ENCODE data around the gene DNAH7. TPM values are rescaled to one million over a fixed set of nuclear protein-coding genes. Genes with fewer than 3 reads are reported as not detected.

The DNAH7 gene
- total and polyA plus RNA-seq, 12 donors: 0.36 to 3.6 (median 1.4) TPM

DNA sequence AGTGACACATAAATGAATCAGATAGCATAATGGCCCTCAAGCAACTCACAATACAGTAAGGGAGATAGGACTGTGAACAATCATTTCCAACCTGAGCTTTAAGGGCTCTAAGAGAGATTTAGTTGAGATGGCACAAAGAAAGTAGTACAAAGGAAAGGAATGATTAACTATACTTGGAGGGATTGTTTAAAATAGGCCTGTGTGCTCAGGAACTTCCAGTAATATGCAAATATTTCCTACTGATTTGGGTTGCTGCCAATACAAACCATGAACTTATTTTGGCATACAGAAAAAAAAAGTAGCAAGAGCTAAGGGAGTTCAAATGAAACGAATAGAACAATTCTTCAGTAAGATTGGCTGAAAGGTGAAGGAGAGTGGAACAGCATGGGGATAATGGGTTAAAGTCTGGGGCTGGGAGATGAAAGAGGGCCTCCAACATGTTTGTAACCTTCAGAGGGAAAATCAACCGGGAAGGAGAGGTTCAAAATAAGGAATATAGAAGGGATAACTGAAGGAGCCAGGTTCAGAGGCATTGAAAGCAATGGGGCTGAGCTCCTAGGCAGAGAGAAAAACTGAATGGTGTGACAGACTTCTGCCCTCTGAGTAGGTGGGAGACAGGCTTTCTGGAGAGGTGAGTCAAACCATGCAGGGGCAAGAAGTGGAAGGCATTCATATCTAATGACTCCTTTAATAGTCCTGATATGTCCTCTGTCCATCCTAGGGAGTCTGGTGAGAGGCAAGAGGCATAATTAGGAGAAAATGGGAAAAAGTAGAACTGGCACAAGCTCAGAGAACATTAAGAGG, 83.5 kb downstream of the DNAH7 start:
- no peaks in the 10 kb centered on the region for H3K4me1 ChIP-seq (replicated peaks in 1 of 2)
- H3K4me3 ChIP-seq: no peak overlapping the region
- H3K27me3 ChIP-seq: no peaks in the 10 kb centered on the region
- H3K36me3 ChIP-seq (replicated peaks in 1 of 2): no peaks in the 10 kb centered on the region
- H3K27ac ChIP-seq: no peak overlapping the region
- 26 to 32% (median 28%) methylated on average over 2 of the region's 2 CpGs for WGBS, 4 donors
- intact Hi-C loops (cut with DNase I): no loop called here
- no peak for DNase-seq
- TF ChIP-seq POLR2A (IDR thresholded peaks at IDR 0.05): no peak
- TF ChIP-seq, protein P1, sequence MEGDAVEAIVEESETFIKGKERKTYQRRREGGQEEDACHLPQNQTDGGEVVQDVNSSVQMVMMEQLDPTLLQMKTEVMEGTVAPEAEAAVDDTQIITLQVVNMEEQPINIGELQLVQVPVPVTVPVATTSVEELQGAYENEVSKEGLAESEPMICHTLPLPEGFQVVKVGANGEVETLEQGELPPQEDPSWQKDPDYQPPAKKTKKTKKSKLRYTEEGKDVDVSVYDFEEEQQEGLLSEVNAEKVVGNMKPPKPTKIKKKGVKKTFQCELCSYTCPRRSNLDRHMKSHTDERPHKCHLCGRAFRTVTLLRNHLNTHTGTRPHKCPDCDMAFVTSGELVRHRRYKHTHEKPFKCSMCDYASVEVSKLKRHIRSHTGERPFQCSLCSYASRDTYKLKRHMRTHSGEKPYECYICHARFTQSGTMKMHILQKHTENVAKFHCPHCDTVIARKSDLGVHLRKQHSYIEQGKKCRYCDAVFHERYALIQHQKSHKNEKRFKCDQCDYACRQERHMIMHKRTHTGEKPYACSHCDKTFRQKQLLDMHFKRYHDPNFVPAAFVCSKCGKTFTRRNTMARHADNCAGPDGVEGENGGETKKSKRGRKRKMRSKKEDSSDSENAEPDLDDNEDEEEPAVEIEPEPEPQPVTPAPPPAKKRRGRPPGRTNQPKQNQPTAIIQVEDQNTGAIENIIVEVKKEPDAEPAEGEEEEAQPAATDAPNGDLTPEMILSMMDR (IDR thresholded peaks at IDR 0.05): no peak
- H3K9me3 ChIP-seq (replicated peaks in 1 of 3): no peaks in the 10 kb centered on the region

DNA sequence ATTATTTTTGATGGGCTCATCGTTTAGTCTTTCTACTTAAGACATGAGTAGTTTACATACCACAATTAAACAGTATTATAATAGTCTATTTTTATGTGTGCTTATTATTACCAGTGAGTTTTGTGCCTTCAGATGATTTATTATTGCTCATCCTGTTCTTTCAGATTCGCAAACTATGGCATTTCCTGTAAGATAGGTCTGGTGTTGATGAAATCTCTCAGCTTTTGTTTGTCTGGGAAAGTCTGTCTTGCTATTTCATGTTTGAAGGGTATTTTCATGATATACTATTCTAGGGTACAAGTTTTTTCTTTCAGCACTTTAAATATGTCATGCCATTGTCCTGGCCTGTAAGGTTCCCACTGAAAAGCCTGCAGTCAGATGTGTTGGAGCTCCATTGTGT, 101.3 kb downstream of the DNAH7 start:
- no peaks in the 10 kb centered on the region for H3K9me3 ChIP-seq (replicated peaks in 1 of 3)
- TF ChIP-seq, protein P1 (IDR thresholded peaks at IDR 0.05): no peak
- no peak for TF ChIP-seq POLR2A (IDR thresholded peaks at IDR 0.05)
- H3K36me3 ChIP-seq (replicated peaks in 1 of 2): no peaks in the 10 kb centered on the region
- H3K4me3 ChIP-seq: no peak overlapping the region
- no peaks in the 10 kb centered on the region for H3K27me3 ChIP-seq
- H3K27ac ChIP-seq: no peak overlapping the region
- intact Hi-C loops (cut with DNase I): no loop called here
- WGBS, 4 donors: 58 to 68% (median 62%) methylated on average over 2 of the region's 2 CpGs
- no peak for DNase-seq
- no peaks in the 10 kb centered on the region for H3K4me1 ChIP-seq (replicated peaks in 1 of 2)

DNA sequence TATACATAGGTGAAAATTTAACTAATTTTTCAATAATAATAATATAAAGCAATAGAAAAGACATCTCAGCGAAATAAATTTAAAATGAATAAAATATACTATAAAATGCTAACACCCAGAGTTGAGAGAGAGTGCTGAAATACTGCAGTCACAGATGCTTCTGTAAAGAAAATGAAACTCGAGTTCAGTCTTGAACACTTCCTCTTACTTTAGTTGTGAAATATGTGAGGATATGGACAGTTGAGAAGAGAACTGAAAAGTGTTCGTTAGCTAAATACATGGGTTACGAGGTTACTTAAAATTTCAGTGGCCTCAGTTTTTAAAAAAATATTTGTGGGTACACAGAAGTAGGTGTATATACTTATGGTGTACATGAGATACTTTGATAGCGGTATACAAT, 106.8 kb downstream of the DNAH7 start:
- TF ChIP-seq, protein P1 (IDR thresholded peaks at IDR 0.05): no peak
- TF ChIP-seq POLR2A (IDR thresholded peaks at IDR 0.05): no peak
- no peak for DNase-seq
- no peaks in the 10 kb centered on the region for H3K36me3 ChIP-seq (replicated peaks in 1 of 2)
- no peaks in the 10 kb centered on the region for H3K9me3 ChIP-seq (replicated peaks in 1 of 3)
- no peak overlapping the region for H3K4me3 ChIP-seq
- WGBS, 4 donors: 71 to 78% (median 77%) methylated on average over 5 of the region's 5 CpGs
- no peaks in the 10 kb centered on the region for H3K4me1 ChIP-seq (replicated peaks in 1 of 2)
- intact Hi-C loops (cut with DNase I): no loop called here
- no peaks in the 10 kb centered on the region for H3K27me3 ChIP-seq
- no peak overlapping the region for H3K27ac ChIP-seq

DNA sequence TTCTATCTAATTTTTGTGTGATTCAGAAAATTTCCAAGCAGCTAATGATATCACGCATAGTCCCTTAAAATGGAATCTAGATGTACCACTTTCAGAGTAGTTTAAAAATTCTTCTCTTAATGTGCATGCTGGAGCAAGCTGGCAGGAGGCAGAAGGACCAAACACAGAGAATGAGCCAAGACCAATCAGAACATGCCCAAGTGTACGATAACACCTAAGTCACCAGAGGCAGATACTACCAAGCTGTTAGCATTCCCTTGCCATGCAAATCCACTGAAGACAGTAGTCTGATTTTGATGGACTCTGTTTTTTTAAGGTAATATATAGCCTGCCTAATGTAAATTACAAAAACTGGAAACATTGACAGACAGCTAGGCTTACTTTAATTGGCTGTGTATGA, 109.3 kb downstream of the DNAH7 start:
- no peaks in the 10 kb centered on the region for H3K4me1 ChIP-seq (replicated peaks in 1 of 2)
- H3K9me3 ChIP-seq (replicated peaks in 1 of 3): no peaks in the 10 kb centered on the region
- H3K27ac ChIP-seq: no peak overlapping the region
- H3K27me3 ChIP-seq: no peaks in the 10 kb centered on the region
- intact Hi-C loops (cut with DNase I): no loop called here
- no peak overlapping the region for H3K4me3 ChIP-seq
- 81 to 97% (median 92%) methylated on average over 2 of the region's 2 CpGs for WGBS, 4 donors
- TF ChIP-seq POLR2A (IDR thresholded peaks at IDR 0.05): no peak
- TF ChIP-seq, protein P1 (IDR thresholded peaks at IDR 0.05): no peak
- no peaks in the 10 kb centered on the region for H3K36me3 ChIP-seq (replicated peaks in 1 of 2)
- no peak for DNase-seq

Data from adrenal gland (tissue), 12 donors.